ENCODE measurements around the gene KCNIP2. TPM values are rescaled to one million over a fixed set of nuclear protein-coding genes. Genes with fewer than 3 reads are reported as not detected.
A peak's percentile ranks its signal among the peaks of the same experiment; 100 is the strongest.

Gene KCNIP2
- total RNA-seq, 1 donor: 1.4 TPM

DNA sequence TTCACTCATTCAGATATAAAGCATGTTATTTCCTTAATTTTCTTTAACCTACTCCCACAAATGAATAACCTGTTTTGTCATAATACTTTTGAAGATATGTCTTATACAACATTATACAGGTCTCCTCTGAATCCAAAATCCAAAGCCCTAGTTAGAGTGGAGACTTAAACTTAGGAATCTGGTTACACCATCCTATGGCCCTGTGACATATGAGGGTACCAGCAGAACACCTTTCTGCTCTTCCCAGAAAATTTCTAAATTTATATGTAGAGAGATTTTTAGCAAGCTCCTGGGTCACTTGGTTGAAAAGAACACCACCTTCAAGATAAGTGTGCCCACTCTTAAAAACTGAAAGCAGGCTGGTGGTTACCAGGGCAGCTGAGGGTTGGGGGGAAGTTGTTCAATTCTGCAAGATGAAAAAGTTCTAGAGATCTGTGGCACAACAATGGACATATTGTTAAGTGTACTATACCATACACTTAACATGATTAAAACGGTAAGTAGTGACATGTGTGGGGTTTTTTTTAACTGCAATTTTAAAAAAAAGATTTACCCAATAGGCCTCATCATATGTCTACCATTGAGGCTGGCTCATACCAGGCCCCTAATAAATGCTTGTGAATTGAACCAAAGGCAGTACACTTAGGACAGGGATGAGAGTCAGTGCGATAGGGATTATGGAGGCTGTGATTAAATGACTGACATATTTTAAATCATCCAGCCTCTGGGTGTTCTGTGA, 37.6 kb upstream of the KCNIP2 start:
- DNase-seq (ENCODE audit: insufficient read length, low spot score, missing footprints): no peak
- Histone ChIP-seq H3K4me1 (ENCODE audit: insufficient read depth, low read length) (peaks cover 17% of the 10 kb centered on the region), H4K20me1 (ENCODE audit: insufficient read depth, low read length) (no peaks in the 10 kb centered on the region), H3K27me3 (ENCODE audit: insufficient read depth, low read length) (no peaks in the 10 kb centered on the region), H3K4me3 (ENCODE audit: insufficient read depth, low read length) (no peak overlapping the region), H3K27ac (ENCODE audit: low read depth, low read length) (no peak overlapping the region), H3K36me3 (ENCODE audit: insufficient read depth, low read length) (no peaks in the 10 kb centered on the region), H3K9me3 (ENCODE audit: low read depth, low read length) (no peaks in the 10 kb centered on the region), H3K4me2 (ENCODE audit: insufficient read depth, low read length) (no peak overlapping the region), H2AFZ (ENCODE audit: low read length) (no peak overlapping the region), H3K79me2 (ENCODE audit: insufficient read depth, low read length) (no peaks in the 10 kb centered on the region)
- TF ChIP-seq CTCF (IDR thresholded peaks at IDR 0.05; ENCODE audit: extremely low read depth, low read depth, low read length): no peak

DNA sequence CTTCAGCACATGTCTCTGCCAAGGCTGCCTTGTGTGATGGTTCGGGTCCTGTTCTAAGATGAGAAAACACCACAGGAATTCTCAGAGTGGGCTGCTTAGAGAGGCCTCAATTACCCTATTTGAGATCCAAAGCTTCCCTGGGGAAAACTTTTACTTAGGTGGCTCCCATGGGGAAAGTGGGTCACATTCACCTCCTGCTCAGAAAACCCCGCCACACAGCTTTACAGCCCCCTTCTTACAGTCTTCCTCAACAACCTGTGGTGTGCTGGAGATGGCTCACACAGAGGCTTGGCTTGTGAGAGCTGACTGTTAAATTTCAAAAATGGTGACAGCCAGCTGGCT, 36.6 kb upstream of the KCNIP2 start:
- DNase-seq (ENCODE audit: insufficient read length, low spot score, missing footprints): no peak
- TF ChIP-seq CTCF (IDR thresholded peaks at IDR 0.05; ENCODE audit: extremely low read depth, low read depth, low read length): no peak
- Histone ChIP-seq H3K4me2 (ENCODE audit: insufficient read depth, low read length) (peak overlapping the region; percentile 72), H3K4me1 (ENCODE audit: insufficient read depth, low read length) (peaks cover 17% of the 10 kb centered on the region), H3K27me3 (ENCODE audit: insufficient read depth, low read length) (no peaks in the 10 kb centered on the region), H3K27ac (ENCODE audit: low read depth, low read length) (peak overlapping the region; percentile 88), H3K36me3 (ENCODE audit: insufficient read depth, low read length) (no peaks in the 10 kb centered on the region), H3K9me3 (ENCODE audit: low read depth, low read length) (no peaks in the 10 kb centered on the region), H4K20me1 (ENCODE audit: insufficient read depth, low read length) (no peaks in the 10 kb centered on the region), H3K4me3 (ENCODE audit: insufficient read depth, low read length) (peak overlapping the region; percentile 6), H3K79me2 (ENCODE audit: insufficient read depth, low read length) (no peaks in the 10 kb centered on the region), H2AFZ (ENCODE audit: low read length) (peak overlapping the region; percentile 33)

DNA sequence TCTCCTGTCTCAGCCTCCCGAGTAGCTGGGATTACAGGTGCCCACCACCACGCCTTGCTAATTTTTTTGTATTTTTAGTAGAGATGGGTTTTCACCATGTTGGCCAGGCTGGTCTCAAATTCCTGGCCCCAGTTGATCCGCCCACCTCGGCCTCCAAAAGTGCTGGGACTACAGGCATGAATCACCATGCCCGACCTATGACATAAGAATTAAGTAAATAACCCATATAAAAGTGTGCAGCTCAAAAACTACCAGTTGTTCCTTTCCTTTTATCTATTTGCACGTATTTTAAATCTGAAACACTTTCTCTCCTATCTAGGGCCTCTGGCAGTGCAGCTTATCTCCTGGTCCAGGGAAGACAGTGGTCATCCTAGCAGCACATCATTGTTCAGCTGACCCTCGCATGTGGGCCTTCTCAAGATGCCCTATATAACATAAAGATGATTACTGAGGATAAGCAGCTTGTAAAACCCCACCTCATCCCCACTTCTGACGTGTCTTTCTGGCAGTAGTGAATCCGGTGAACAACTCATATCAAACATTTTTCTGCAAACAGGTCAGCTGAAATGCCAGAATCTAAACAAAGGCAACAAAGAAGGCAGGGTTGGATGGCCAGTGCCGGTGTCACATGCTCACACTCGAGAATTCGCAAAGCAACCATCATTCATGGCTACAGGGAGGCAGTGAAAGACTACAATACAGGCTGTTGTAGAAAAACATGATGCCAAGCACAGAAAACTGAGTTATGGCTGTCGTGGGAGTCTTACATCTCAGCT, 36.0 kb upstream of the KCNIP2 start:
- no peaks in the 10 kb centered on the region for H3K79me2 ChIP-seq (ENCODE audit: insufficient read depth, low read length)
- H3K4me1 ChIP-seq (ENCODE audit: insufficient read depth, low read length): peaks cover 17% of the 10 kb centered on the region
- peak; percentile 71 for DNase-seq (ENCODE audit: insufficient read length, low spot score, missing footprints)
- no peaks in the 10 kb centered on the region for H3K36me3 ChIP-seq (ENCODE audit: insufficient read depth, low read length)
- peak overlapping the region; percentile 88 for H3K27ac ChIP-seq (ENCODE audit: low read depth, low read length)
- H3K27me3 ChIP-seq (ENCODE audit: insufficient read depth, low read length): no peaks in the 10 kb centered on the region
- no peak for TF ChIP-seq CTCF (IDR thresholded peaks at IDR 0.05; ENCODE audit: extremely low read depth, low read depth, low read length)
- H3K4me2 ChIP-seq (ENCODE audit: insufficient read depth, low read length): peak overlapping the region; percentile 72
- H4K20me1 ChIP-seq (ENCODE audit: insufficient read depth, low read length): no peaks in the 10 kb centered on the region
- peak overlapping the region; percentile 33 for H2AFZ ChIP-seq (ENCODE audit: low read length)
- H3K9me3 ChIP-seq (ENCODE audit: low read depth, low read length): no peaks in the 10 kb centered on the region
- H3K4me3 ChIP-seq (ENCODE audit: insufficient read depth, low read length): peak overlapping the region; percentile 6

DNA sequence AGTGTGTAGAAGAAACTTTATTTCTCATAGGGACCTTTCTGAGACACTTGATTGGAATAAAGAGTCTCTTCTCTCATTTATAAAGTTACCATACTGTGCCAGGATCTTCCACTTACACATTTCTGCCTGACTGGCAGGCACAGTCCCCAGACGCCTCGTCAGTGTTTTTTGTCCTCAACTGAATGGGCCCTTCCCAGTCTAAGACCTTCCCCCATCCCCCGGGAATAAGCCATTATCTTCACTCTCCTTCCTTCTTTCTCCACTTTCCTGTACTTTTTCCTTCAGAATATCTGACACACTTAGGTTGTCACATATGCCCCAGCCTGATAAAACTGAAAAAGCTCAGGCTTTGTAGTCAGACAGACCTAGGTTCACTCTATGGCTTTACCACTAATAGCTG, 35.3 kb upstream of the KCNIP2 start:
- Histone ChIP-seq H3K27me3 (ENCODE audit: insufficient read depth, low read length) (no peaks in the 10 kb centered on the region), H3K9me3 (ENCODE audit: low read depth, low read length) (no peaks in the 10 kb centered on the region), H3K36me3 (ENCODE audit: insufficient read depth, low read length) (no peaks in the 10 kb centered on the region), H3K4me2 (ENCODE audit: insufficient read depth, low read length) (no peak overlapping the region), H2AFZ (ENCODE audit: low read length) (no peak overlapping the region), H3K79me2 (ENCODE audit: insufficient read depth, low read length) (no peaks in the 10 kb centered on the region), H3K4me1 (ENCODE audit: insufficient read depth, low read length) (peaks cover 17% of the 10 kb centered on the region), H4K20me1 (ENCODE audit: insufficient read depth, low read length) (no peaks in the 10 kb centered on the region), H3K27ac (ENCODE audit: low read depth, low read length) (peak overlapping the region; percentile 88), H3K4me3 (ENCODE audit: insufficient read depth, low read length) (no peak overlapping the region)
- DNase-seq (ENCODE audit: insufficient read length, low spot score, missing footprints): no peak
- no peak for TF ChIP-seq CTCF (IDR thresholded peaks at IDR 0.05; ENCODE audit: extremely low read depth, low read depth, low read length)

Data from osteoblast (primary cell).